Hematopoietic multipotent progenitor cell treated with erythropoietin and hydrocortisone succinate and interleukin-3 and kit ligand, for 6 days (in vitro differentiated cells): ENCODE measurements around the gene HSBP1L1.

Experiments
- DNase-seq: peaks from one replicate; pipeline ENCODE4 v3.0.0-alpha.2; 2015

Gene HSBP1L1

GRCh38 chr18:79945118-79946042, 19.1 kb upstream of the HSBP1L1 start:
- DNase-seq = peak; percentile 24

GRCh38 chr18:79947054-79947755, 17.2 kb upstream of the HSBP1L1 start:
- DNase-seq = no peak

- DNase-seq = no peak
Observed at GRCh38 chr18:79947881-79948610, 16.4 kb upstream of the HSBP1L1 start.

- no peak for DNase-seq
Observed at GRCh38 chr18:79948719-79949411, 15.6 kb upstream of the HSBP1L1 start.

- peak; percentile 77 for DNase-seq
Observed at GRCh38 chr18:79949697-79950487, 14.6 kb upstream of the HSBP1L1 start.

GRCh38 chr18:79950515-79951341, 13.7 kb upstream of the HSBP1L1 start:
- DNase-seq = peak; percentile 66

- DNase-seq = peak; percentile 89
Observed at GRCh38 chr18:79951545-79952455, 12.6 kb upstream of the HSBP1L1 start, which contains the start of gene SLC66A2. Gene SLC66A2 (minus strand): TSS chr18:79951653. CDS start chr18:79950926, 727 bp downstream.

- DNase-seq = no peak
Observed at GRCh38 chr18:79952456-79952995, 11.9 kb upstream of the HSBP1L1 start.

- no peak for DNase-seq
Observed at GRCh38 chr18:79952996-79953559, 11.4 kb upstream of the HSBP1L1 start.

GRCh38 chr18:79953971-79954651, 10.3 kb upstream of the HSBP1L1 start:
- DNase-seq = peak; percentile 33

- DNase-seq = no peak
Observed at GRCh38 chr18:79954791-79955190, 9.7 kb upstream of the HSBP1L1 start.

- no peak for DNase-seq
Observed at GRCh38 chr18:79955302-79956075, 9.0 kb upstream of the HSBP1L1 start.

GRCh38 chr18:79956276-79956675, 8.2 kb upstream of the HSBP1L1 start:
- no peak for DNase-seq

GRCh38 chr18:79958981-79959380, 5.5 kb upstream of the HSBP1L1 start:
- no peak for DNase-seq

- peak; percentile 80 for DNase-seq
Observed at GRCh38 chr18:79960161-79960801, 4.2 kb upstream of the HSBP1L1 start.

GRCh38 chr18:79960921-79961526, 3.4 kb upstream of the HSBP1L1 start:
- DNase-seq = no peak
